ENCODE data around the gene CBX4.

The CBX4 gene

GRCh38 chr17:79811868-79812352 lies 27.3 kb downstream of the CBX4 start:
- DNase-seq (ENCODE audit: low spot score) = no peak

GRCh38 chr17:79811011-79811867 lies 28.0 kb downstream of the CBX4 start:
- DNase-seq (ENCODE audit: low spot score) = no peak

- peak; percentile 76 for DNase-seq (ENCODE audit: low spot score)
These were observed 28.9 kb downstream of the CBX4 start for GRCh38 chr17:79810130-79811010.

- DNase-seq (ENCODE audit: low spot score) = no peak
These were observed 29.6 kb downstream of the CBX4 start for GRCh38 chr17:79809530-79810129.

GRCh38 chr17:79808763-79809529 lies 30.3 kb downstream of the CBX4 start:
- DNase-seq (ENCODE audit: low spot score) = peak; percentile 25

GRCh38 chr17:79806863-79807720 lies 32.1 kb downstream of the CBX4 start:
- DNase-seq (ENCODE audit: low spot score) = no peak

- DNase-seq (ENCODE audit: low spot score) = no peak
These were observed 32.8 kb downstream of the CBX4 start for GRCh38 chr17:79806446-79806760.

- no peak for DNase-seq (ENCODE audit: low spot score)
These were observed 34.2 kb downstream of the CBX4 start for GRCh38 chr17:79804856-79805696.

- peak; percentile 41 for DNase-seq (ENCODE audit: low spot score)
These were observed 35.0 kb downstream of the CBX4 start for GRCh38 chr17:79803997-79804855.

GRCh38 chr17:79803421-79803996 lies 35.7 kb downstream of the CBX4 start:
- DNase-seq (ENCODE audit: low spot score) = no peak

GRCh38 chr17:79802736-79803420 lies 36.4 kb downstream of the CBX4 start:
- DNase-seq (ENCODE audit: low spot score) = no peak

GRCh38 chr17:79802039-79802735 lies 37.1 kb downstream of the CBX4 start:
- no peak for DNase-seq (ENCODE audit: low spot score)

- DNase-seq (ENCODE audit: low spot score) = no peak
These were observed 37.8 kb downstream of the CBX4 start for GRCh38 chr17:79801156-79802038.

- peak; percentile 33 for DNase-seq (ENCODE audit: low spot score)
These were observed 38.7 kb downstream of the CBX4 start for GRCh38 chr17:79800325-79801155.
